Osteoblast (primary cell): ENCODE results near the gene S100P. TPM values are rescaled to one million over a fixed set of nuclear protein-coding genes. Genes with fewer than 3 reads are reported as not detected.

Experiments
- DNase-seq: peaks from one replicate; pipeline ENCODE4 v3.0.0; 2011; ENCODE audit warnings: low spot score, mixed read lengths; ENCODE audit not compliant: insufficient read length; ENCODE audit errors: missing footprints
- H2AFZ ChIP-seq: 2 replicates; pipeline ENCODE4 v1.6.0; 2011; ENCODE audit warnings: mild to moderate bottlenecking, low read length
- H3K27ac ChIP-seq: 2 replicates; pipeline ENCODE4 v1.5.1; 2011; ENCODE audit warnings: mild to moderate bottlenecking, low read depth, low read length, moderate library complexity
- H3K27me3 ChIP-seq: 2 replicates; pipeline ENCODE4 v1.6.0; 2012; ENCODE audit warnings: mild to moderate bottlenecking, control low read depth, inconsistent platforms, low read length, moderate library complexity; ENCODE audit not compliant: insufficient read depth
- H3K36me3 ChIP-seq: 2 replicates; pipeline ENCODE4 v1.5.1; 2011; ENCODE audit warnings: mild to moderate bottlenecking, low read length, control low read depth, moderate library complexity; ENCODE audit not compliant: insufficient read depth
- H3K4me1 ChIP-seq: 2 replicates; pipeline ENCODE4 v1.5.1; 2011; ENCODE audit warnings: mild to moderate bottlenecking, low read length, control low read depth, moderate library complexity; ENCODE audit not compliant: insufficient read depth
- H3K4me2 ChIP-seq: 2 replicates; pipeline ENCODE4 v1.6.0; 2011; ENCODE audit warnings: mild to moderate bottlenecking, low read length; ENCODE audit not compliant: insufficient read depth
- H3K4me3 ChIP-seq: fragments of 200-600 bp; sonication (generic); 3 replicates; pipeline ENCODE4 v1.5.1; 2012; ENCODE audit warnings: mild to moderate bottlenecking, low read length, inconsistent platforms; ENCODE audit not compliant: insufficient read depth
- H3K79me2 ChIP-seq: 2 replicates; pipeline ENCODE4 v1.6.0; 2012; ENCODE audit warnings: mild to moderate bottlenecking, low read length, control low read depth, inconsistent platforms; ENCODE audit not compliant: insufficient read depth
- H3K9me3 ChIP-seq: 2 replicates; pipeline ENCODE4 v1.5.1; 2011; ENCODE audit warnings: low read depth, low read length, control low read depth
- H4K20me1 ChIP-seq: 2 replicates; pipeline ENCODE4 v1.6.0; 2012; ENCODE audit warnings: mild to moderate bottlenecking, low read length, control low read depth; ENCODE audit not compliant: insufficient read depth
- total RNA-seq: library from RNA; depleted of rRNA; stranded (reverse); fragments of >200 nt; gene quantifications from 2 replicates; pipeline ENCODE4 v1.2.3, GENCODE V29; 2012
- TF ChIP-seq, protein P1 (sequence below): IDR thresholded peaks from 2 replicates; pipeline ENCODE4 v1.5.1; 2011; ENCODE audit warnings: mild to moderate bottlenecking, low read depth, low read length, moderate library complexity; ENCODE audit errors: extremely low read depth

Gene S100P
- total RNA-seq, 1 donor: 0.36 TPM

DNA sequence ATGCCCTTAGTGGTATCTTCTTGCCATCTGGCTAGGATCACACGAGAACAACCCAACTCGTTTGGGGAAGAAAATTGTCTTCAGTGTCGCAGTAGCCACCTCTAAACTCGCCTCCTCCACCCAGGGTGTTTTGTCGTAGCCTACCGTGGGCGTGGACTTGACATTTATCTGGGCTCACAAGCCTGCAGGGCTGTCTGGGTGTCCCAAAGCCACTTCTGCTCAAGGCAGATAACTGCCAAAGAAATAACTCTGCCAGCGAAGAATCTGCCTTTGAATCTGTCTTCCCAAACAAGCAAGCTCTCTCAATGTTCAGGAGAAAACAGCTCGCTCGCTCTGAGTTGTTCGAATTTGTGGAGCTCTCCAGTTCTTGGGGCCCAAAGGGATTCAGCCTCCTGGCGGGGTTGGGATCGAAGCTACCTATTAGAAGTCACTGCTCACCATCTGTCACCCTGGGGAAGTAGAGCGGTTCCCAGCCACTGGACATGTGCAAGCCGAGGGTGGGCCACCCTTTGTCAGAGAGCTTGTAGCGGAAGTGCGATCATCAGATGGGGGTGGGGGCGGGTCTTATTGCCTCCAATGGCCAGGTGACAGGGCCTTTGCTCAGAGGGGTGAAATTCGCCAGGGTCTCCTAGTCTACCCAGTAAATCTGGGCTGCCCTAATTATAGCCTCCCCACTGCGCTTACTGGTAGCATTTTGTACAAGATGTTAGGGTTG lies 37.1 kb downstream of the S100P start:
- Histone ChIP-seq H3K27ac (no peak overlapping the region), H2AFZ (peak overlapping the region; percentile 66), H3K4me3 (no peak overlapping the region), H3K4me1 (peaks cover 17% of the 10 kb centered on the region), H3K36me3 (no peaks in the 10 kb centered on the region), H3K9me3 (no peaks in the 10 kb centered on the region), H3K4me2 (no peak overlapping the region), H3K27me3 (no peaks in the 10 kb centered on the region), H4K20me1 (no peaks in the 10 kb centered on the region), H3K79me2 (no peaks in the 10 kb centered on the region)
- TF ChIP-seq, protein P1, sequence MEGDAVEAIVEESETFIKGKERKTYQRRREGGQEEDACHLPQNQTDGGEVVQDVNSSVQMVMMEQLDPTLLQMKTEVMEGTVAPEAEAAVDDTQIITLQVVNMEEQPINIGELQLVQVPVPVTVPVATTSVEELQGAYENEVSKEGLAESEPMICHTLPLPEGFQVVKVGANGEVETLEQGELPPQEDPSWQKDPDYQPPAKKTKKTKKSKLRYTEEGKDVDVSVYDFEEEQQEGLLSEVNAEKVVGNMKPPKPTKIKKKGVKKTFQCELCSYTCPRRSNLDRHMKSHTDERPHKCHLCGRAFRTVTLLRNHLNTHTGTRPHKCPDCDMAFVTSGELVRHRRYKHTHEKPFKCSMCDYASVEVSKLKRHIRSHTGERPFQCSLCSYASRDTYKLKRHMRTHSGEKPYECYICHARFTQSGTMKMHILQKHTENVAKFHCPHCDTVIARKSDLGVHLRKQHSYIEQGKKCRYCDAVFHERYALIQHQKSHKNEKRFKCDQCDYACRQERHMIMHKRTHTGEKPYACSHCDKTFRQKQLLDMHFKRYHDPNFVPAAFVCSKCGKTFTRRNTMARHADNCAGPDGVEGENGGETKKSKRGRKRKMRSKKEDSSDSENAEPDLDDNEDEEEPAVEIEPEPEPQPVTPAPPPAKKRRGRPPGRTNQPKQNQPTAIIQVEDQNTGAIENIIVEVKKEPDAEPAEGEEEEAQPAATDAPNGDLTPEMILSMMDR: no peak
- DNase-seq: no peak

DNA sequence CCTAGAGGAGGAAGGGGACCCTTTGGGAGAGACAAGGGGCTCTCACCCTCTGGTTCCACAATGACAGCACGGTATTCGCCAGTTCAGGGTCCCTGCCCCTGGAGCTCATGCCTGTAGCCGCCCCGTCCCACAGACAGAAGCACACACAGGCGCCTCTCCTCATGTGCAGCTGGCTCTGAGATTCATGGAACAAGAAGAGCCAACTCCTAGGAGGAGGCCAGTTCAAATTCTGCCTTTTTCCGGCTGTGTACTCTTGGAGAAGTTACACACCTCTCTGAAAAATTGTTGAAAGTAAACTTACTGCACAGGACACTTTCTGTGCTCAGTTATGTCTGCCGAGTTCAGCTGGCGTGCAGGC lies 37.6 kb downstream of the S100P start:
- TF ChIP-seq, protein P1: no peak
- H3K79me2 ChIP-seq: no peaks in the 10 kb centered on the region
- peaks cover 17% of the 10 kb centered on the region for H3K4me1 ChIP-seq
- H3K4me3 ChIP-seq: no peak overlapping the region
- H3K36me3 ChIP-seq: no peaks in the 10 kb centered on the region
- H3K9me3 ChIP-seq: no peaks in the 10 kb centered on the region
- no peak for DNase-seq
- H4K20me1 ChIP-seq: no peaks in the 10 kb centered on the region
- H3K27ac ChIP-seq: no peak overlapping the region
- H3K27me3 ChIP-seq: no peaks in the 10 kb centered on the region
- H3K4me2 ChIP-seq: no peak overlapping the region
- H2AFZ ChIP-seq: no peak overlapping the region

DNA sequence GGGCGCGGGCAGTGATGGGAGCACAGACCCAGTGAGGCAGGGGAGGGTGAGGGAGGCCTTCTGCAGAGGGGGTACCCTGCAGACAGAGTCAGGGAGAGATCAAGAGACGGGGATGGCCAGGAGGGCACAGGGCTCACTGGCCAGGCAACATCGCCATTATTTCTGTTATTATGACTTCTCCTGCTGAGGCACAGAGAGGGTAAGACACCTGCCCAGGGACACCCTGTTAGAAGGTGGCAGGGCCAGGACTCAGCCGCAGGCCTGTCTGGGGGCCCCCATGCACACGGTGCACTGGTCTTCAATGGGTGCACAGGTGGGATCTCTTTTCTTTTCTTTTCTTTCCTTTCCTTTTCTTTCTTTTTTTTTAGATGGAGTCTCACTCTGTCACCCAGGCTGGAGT lies 38.1 kb downstream of the S100P start:
- H3K27ac ChIP-seq: no peak overlapping the region
- H3K4me1 ChIP-seq: peaks cover 16% of the 10 kb centered on the region
- no peaks in the 10 kb centered on the region for H3K27me3 ChIP-seq
- H3K79me2 ChIP-seq: no peaks in the 10 kb centered on the region
- DNase-seq: no peak
- TF ChIP-seq, protein P1: no peak
- H3K4me2 ChIP-seq: no peak overlapping the region
- no peak overlapping the region for H3K4me3 ChIP-seq
- no peaks in the 10 kb centered on the region for H3K9me3 ChIP-seq
- no peak overlapping the region for H2AFZ ChIP-seq
- no peaks in the 10 kb centered on the region for H4K20me1 ChIP-seq
- H3K36me3 ChIP-seq: no peaks in the 10 kb centered on the region

DNA sequence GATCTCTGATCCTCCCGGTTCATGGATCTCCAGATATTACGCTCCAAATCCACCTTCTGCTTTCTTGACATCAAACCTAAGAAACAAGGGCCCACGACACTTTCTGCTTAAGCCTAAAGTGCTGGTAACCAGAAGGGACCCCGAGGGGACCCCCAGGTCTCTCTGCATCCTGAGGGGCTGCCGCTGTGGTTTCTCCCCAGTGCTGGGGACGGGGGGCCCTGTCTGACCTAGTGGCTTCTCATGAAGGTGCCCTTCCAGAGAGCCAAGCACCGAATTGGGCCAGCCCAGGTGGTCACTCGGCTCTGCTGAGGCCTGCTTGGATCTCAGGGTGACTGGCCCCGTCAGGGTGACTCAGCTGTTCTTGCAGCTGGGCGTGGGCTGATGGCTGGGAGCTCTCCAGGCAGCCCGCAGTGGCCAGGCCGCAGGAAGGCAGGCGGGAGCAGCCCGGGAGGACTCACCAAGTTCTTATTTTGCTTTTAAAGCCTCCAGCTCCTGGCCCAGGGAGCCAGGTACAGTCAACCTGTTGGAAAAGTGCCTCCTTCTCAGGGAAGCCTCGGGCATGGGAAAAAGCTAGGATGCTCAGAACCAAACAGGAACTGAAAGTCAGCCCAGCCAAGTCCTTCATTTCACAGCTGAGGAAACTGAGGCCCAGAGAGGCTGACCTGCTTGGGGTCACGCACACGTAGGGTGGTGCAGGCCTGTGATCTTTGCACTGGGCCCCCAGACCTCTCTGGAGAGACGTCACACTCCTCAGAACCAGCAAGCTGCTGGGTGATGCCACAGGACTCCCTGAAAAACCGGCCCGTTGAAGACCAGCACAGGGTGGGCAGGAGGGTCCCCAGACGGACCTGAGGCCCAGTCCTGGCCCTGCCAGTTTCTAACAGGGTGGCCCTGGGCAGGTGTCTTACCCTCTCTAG lies 39.0 kb downstream of the S100P start:
- H3K36me3 ChIP-seq: no peaks in the 10 kb centered on the region
- H2AFZ ChIP-seq: peak overlapping the region; percentile 61
- no peaks in the 10 kb centered on the region for H3K9me3 ChIP-seq
- H3K27me3 ChIP-seq: no peaks in the 10 kb centered on the region
- H3K4me3 ChIP-seq: no peak overlapping the region
- no peaks in the 10 kb centered on the region for H4K20me1 ChIP-seq
- peaks cover 11% of the 10 kb centered on the region for H3K4me1 ChIP-seq
- peak; percentile 98 for DNase-seq
- no peaks in the 10 kb centered on the region for H3K79me2 ChIP-seq
- peak overlapping the region; percentile 37 for H3K4me2 ChIP-seq
- TF ChIP-seq, protein P1: no peak
- peak overlapping the region; percentile 71 for H3K27ac ChIP-seq
